ENCODE measurements around the gene C17orf107.

GRCh38 chr17:4863321-4863720, 36.0 kb upstream of the C17orf107 start:
- TF ChIP-seq CTCF (conservative IDR thresholded peaks at IDR 0.05 in 1 of 2, IDR thresholded peaks at IDR 0.05 in 1 of 2; ENCODE audit: extremely low read depth in 1 of 2, insufficient read depth in 1 of 2, low read depth in 1 of 2, low read length in 2 of 2), result no peak
- TF ChIP-seq EZH2 (IDR thresholded peaks at IDR 0.05; ENCODE audit: borderline replicate concordance, low read length), result no peak
